ENCODE measurements around the gene SNX19.

The SNX19 gene

GRCh38 chr11:130859886-130860285, 56.4 kb downstream of the SNX19 start:
- TF ChIP-seq, protein P1, sequence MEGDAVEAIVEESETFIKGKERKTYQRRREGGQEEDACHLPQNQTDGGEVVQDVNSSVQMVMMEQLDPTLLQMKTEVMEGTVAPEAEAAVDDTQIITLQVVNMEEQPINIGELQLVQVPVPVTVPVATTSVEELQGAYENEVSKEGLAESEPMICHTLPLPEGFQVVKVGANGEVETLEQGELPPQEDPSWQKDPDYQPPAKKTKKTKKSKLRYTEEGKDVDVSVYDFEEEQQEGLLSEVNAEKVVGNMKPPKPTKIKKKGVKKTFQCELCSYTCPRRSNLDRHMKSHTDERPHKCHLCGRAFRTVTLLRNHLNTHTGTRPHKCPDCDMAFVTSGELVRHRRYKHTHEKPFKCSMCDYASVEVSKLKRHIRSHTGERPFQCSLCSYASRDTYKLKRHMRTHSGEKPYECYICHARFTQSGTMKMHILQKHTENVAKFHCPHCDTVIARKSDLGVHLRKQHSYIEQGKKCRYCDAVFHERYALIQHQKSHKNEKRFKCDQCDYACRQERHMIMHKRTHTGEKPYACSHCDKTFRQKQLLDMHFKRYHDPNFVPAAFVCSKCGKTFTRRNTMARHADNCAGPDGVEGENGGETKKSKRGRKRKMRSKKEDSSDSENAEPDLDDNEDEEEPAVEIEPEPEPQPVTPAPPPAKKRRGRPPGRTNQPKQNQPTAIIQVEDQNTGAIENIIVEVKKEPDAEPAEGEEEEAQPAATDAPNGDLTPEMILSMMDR (IDR thresholded peaks at IDR 0.05): no peak

DNA sequence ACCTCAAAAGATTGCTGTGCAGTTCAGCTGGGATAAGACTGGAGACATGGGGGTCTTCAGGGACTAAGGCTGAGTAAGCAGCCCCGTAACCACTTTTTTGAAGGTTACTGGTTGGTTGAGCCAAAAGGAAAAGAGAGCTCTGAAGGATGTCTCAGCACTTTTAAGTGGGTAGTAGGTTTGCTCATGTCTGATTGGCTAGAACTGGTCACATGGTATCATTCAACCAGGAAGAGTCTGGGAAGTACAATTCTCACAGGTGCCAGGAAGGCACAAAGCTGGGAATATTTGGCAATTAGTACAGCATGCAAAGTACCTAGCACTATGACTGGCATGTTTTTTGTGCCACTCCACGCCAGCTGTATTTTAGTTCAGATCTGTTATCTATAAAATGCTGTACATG, 58.1 kb downstream of the SNX19 start:
- TF ChIP-seq, protein P1 (IDR thresholded peaks at IDR 0.05): no peak

GRCh38 chr11:130854483-130854882, 61.8 kb downstream of the SNX19 start:
- TF ChIP-seq, protein P1 (IDR thresholded peaks at IDR 0.05): no peak

- TF ChIP-seq, protein P1 (IDR thresholded peaks at IDR 0.05): no peak
Observed at GRCh38 chr11:130852589-130852988, 63.7 kb downstream of the SNX19 start.

DNA sequence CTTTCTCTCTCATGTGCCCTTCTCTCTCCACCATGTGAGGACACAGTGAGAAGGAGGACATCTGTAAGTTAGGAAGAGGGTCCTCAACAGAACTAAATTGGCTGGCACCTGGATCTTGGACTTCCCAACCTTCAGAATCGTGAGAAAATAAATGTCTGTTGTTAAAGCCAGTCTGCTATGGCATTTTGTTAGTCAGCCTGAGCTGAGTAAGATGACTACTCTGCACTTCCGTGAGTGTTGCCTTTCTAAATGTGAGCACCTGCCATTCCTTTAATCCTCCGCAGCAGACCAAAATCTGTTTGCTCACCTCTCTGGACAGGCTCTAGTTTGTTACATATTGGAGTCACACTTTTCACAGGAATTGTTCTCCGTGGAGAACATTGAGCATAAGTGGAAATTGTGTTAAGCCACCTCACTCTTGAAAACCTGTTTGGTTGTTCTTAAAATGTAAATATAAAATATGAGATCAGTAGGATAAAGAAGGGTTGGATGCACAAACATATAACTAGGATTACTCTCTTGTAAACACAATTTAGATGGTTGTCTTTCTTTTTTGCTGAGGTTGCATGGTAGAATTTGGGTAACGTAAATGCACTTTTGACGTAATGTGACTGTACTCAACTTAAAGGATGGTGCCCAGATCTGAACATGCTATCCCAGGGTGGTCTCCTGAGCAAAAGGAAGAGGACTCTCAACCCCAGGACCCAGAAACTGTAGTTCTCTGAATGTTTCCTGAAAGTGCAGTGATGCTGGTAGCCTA, 65.9 kb downstream of the SNX19 start:
- TF ChIP-seq, protein P1 (IDR thresholded peaks at IDR 0.05): no peak

GRCh38 chr11:130849215-130849568, 67.1 kb downstream of the SNX19 start:
- TF ChIP-seq, protein P1 (IDR thresholded peaks at IDR 0.05): no peak

DNA sequence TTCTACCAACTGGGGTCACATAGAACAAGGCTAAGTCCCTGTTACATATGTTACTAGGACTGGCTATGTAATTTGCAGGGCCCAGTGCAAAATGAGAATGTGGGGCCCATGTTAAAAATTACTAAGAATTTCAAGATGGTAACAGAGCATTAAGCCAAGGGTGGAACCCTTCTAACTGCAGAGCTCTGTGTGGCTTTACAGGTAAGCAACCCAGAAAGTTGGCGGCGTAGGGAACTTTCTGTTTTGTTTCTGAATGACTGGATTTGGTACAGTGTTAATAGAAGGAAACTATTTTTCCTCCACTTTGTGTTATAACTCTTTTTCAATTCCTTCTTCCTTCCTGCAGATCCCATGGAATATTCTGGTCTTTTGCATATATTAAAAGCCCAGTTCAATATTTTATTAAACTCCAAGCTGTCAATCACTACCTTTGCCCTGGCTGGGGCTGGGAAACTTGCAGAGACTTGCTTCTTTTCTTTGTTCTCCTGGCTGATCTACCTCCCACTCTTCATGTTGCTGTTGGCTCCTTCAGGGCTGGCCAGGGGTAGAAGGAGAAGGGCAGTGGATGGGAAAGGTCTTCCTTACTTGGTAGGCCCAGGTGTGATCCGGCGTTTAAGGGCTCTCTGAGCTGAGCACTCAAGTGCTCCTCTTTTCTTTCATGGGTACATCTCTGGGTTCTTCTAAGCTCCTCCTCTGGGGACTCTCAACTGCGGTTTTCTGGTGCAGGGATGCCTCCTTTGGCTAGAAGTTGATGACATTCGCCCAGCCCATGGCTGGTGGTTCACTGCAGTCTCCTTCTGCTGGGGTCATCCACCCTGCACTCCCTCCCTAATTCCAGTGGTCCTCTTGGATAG, 67.7 kb downstream of the SNX19 start:
- TF ChIP-seq, protein P1 (IDR thresholded peaks at IDR 0.05): no peak
